Measurements from ENCODE around the gene ARID2. TPM values are rescaled to one million over a fixed set of nuclear protein-coding genes. Genes with fewer than 3 reads are reported as not detected.

Gene ARID2
- total and polyA plus RNA-seq, 8 donors = 29.2 to 42.6 (median 34.1) TPM

DNA sequence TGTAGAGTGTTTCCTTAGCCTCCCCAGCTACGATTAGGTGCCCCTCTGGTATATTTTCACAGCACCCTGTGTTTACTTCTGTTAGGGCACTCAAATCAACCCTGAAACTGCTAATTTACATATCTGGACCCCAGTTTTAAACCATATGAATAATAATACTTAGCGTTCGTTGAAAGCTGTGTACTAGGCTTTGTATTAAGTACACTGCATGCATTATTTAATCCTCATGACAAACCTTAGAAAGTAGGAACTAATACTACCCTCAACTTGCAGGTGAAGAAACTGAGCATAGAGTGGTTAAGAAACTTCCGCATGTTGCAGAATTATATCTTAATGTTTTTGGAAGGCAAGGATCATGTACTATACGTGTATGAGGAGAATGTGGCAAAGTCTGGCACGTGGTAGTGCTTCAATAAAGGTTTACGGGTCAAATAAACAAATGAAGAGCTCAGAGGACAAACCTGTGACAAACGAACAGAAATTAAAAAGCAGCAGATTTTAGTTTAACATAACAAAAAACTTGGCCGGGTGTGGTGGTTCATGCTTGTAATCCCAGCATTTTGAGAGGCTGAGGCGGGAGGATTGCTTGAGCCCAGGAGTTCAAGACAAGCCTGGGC, 22.2 kb upstream of the ARID2 start:
- H3K27me3 ChIP-seq = no peaks in the 10 kb centered on the region

DNA sequence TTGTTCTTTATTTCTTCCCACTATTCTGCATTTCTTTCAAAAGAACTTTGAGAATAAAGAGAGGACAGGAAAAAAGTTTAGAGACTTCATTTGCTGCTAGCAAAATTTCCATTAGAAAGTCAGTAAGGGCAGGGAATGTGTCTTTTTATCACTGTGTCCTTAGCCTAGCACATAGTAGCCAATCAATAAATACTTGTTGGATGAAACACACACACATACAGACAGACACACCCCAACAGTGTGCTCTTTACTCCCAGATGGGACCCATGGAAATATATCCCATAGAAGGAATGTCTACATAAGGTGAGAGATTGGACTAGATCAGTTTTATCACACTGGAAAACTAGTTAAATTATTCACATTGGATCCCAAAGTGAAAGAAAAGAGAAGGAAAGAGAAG, 21.1 kb upstream of the ARID2 start:
- intact Hi-C loops (cut with DNase I) = no loop called here
- TF ChIP-seq, protein P1, sequence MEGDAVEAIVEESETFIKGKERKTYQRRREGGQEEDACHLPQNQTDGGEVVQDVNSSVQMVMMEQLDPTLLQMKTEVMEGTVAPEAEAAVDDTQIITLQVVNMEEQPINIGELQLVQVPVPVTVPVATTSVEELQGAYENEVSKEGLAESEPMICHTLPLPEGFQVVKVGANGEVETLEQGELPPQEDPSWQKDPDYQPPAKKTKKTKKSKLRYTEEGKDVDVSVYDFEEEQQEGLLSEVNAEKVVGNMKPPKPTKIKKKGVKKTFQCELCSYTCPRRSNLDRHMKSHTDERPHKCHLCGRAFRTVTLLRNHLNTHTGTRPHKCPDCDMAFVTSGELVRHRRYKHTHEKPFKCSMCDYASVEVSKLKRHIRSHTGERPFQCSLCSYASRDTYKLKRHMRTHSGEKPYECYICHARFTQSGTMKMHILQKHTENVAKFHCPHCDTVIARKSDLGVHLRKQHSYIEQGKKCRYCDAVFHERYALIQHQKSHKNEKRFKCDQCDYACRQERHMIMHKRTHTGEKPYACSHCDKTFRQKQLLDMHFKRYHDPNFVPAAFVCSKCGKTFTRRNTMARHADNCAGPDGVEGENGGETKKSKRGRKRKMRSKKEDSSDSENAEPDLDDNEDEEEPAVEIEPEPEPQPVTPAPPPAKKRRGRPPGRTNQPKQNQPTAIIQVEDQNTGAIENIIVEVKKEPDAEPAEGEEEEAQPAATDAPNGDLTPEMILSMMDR (IDR thresholded peaks at IDR 0.05) = no peak
- Histone ChIP-seq H3K9me3 (peaks cover 0 to 2% of the 10 kb centered on the region in 2 donors), H3K27me3 (no peaks in the 10 kb centered on the region), H3K27ac (no peak overlapping the region), H3K4me3 (no peak overlapping the region), H3K36me3 (no peaks in the 10 kb centered on the region), H3K4me1 (peaks cover 0 to 4% of the 10 kb centered on the region in 2 donors)
- DNase-seq (no peak), ATAC-seq (no peak)

More for the DNA sequence above, 22.2 kb upstream of the ARID2 start:
- intact Hi-C loops (cut with DNase I) = no loop called here
- ATAC-seq (no peak), DNase-seq (no peak)
- no peaks in the 10 kb centered on the region for H3K36me3 ChIP-seq
- H3K4me3 ChIP-seq = no peak overlapping the region
- H3K9me3 ChIP-seq = peaks cover 0 to 2% of the 10 kb centered on the region in 2 donors
- H3K27ac ChIP-seq = no peak overlapping the region
- TF ChIP-seq, protein P1 (IDR thresholded peaks at IDR 0.05) = no peak
- H3K4me1 ChIP-seq = peaks cover 0 to 4% of the 10 kb centered on the region in 2 donors

DNA sequence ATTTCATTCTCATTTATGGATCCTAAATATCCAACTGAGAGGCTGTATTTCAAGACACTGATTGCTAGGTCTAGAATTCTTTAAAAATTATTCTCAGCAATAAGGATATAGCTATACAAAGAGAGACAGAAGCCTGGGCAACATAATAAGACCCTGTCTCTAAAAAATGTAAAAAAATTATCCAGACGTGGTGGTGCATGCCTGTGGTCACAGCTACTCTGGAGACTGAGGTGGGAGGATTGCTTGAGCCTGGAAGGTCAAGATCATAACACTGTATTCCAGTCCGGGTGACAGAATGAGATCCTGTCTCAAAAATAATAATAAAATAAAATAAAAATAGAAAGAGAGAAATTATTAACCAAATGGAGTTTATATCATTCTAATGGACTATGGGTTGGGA, 20.6 kb upstream of the ARID2 start:
- Histone ChIP-seq H3K27me3 (no peaks in the 10 kb centered on the region), H3K36me3 (no peaks in the 10 kb centered on the region), H3K4me3 (no peak overlapping the region), H3K27ac (no peak overlapping the region), H3K4me1 (peaks cover 0 to 4% of the 10 kb centered on the region in 2 donors), H3K9me3 (peaks cover 0 to 2% of the 10 kb centered on the region in 2 donors)
- no peak for DNase-seq
- intact Hi-C loops (cut with DNase I) = no loop called here
- TF ChIP-seq, protein P1 (IDR thresholded peaks at IDR 0.05) = no peak
- no peak for ATAC-seq

DNA sequence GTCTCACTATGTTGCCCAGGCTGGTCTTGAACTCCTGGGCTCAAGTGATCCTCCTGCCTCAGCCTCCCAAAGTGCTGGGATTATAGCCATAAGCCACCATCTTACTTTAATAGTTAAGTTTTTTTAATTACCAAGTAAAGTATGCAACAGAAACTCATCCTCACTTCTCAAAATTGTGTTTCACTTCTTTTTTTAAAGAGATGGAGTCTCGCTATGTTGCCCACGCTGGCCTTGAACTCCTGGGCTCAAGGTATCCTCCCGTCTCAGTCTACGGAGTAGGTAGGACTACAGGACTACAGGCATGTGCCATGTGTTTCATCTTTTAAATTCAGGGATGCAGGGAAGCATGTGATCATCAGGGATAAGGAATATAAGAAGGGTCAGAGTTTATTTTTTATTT, 17.2 kb upstream of the ARID2 start:
- H3K27ac ChIP-seq = no peak overlapping the region
- intact Hi-C loops (cut with DNase I) = no loop called here
- DNase-seq (no peak), ATAC-seq (no peak)
- no peaks in the 10 kb centered on the region for H3K27me3 ChIP-seq
- H3K36me3 ChIP-seq = no peaks in the 10 kb centered on the region
- TF ChIP-seq, protein P1 (IDR thresholded peaks at IDR 0.05) = no peak
- no peak overlapping the region for H3K4me3 ChIP-seq
- H3K9me3 ChIP-seq = peaks cover 0 to 1% of the 10 kb centered on the region in 2 donors
- no peaks in the 10 kb centered on the region for H3K4me1 ChIP-seq

DNA sequence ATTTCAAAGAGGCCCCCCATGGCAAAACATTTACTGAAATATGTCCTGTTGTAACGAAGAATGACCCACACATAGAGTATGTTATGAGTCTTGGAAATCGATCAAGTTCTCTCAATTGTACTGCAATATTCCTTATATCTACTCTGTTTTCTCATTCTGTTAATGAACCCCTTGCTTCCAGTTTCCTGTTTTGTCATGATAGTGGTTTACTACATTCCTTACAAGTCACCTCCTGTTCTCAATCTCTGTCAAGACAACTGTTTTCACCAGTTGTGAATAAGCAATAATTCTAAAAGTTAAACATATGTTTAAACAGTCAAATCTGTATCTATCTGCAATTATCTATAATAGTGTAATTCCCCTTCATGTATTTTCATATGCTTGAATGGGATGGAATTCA, 16.4 kb upstream of the ARID2 start:
- Histone ChIP-seq H3K27ac (no peak overlapping the region), H3K9me3 (no peaks in the 10 kb centered on the region), H3K4me3 (no peak overlapping the region), H3K4me1 (peaks cover 0 to under 1% of the 10 kb centered on the region in 2 donors), H3K27me3 (no peaks in the 10 kb centered on the region), H3K36me3 (no peaks in the 10 kb centered on the region)
- TF ChIP-seq, protein P1 (IDR thresholded peaks at IDR 0.05) = no peak
- intact Hi-C loops (cut with DNase I) = no loop called here
- DNase-seq (no peak), ATAC-seq (no peak)
